IPS-NIHi7 (cell line): Measurements from ENCODE around the gene IL1RAP.
A peak's percentile ranks its signal among the peaks of the same experiment; 100 is the strongest.
"Not testable (repeated sequence)": the region's sequence is repeated elsewhere in the genome, so short reads cannot be mapped to it uniquely, and the experiment has no call there.

ENCODE experiments used
- DNase-seq: peaks from one replicate; pipeline ENCODE4 v3.0.0; 2012; ENCODE audit warnings: mixed read lengths; ENCODE audit errors: extremely low spot score

IL1RAP gene

DNA sequence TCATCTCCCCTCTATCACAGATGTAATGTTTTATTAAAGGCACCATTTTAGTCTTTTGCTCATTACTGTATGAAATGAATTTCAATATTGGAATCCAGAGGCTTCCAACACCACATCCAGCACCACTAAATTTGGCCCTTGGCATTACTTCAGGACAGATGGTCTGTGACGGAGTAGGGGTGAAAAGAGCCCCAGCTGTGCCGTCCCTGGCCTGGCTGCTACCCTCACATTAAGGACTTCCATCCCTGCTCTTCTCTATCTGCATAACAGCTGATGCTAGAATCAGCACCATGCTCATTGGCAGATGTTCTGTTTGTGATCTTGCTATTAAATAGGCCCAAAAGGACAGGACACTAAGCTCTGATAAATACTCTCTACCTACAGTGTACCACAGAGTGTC, 152.9 kb downstream of the IL1RAP start:
- DNase-seq = no peak

GRCh38 chr3:190671658-190672057, 157.8 kb downstream of the IL1RAP start:
- DNase-seq = no peak

GRCh38 chr3:190673148-190673547, 159.3 kb downstream of the IL1RAP start:
- DNase-seq = no peak

- DNase-seq = no peak
Observed at GRCh38 chr3:190676481-190676880, 162.6 kb downstream of the IL1RAP start.

- DNase-seq = no peak
Observed at GRCh38 chr3:190677001-190677400, 163.1 kb downstream of the IL1RAP start.

GRCh38 chr3:190677868-190678267, 164.0 kb downstream of the IL1RAP start:
- not testable (repeated sequence) for DNase-seq

- DNase-seq = no peak
Observed at GRCh38 chr3:190680691-190681090, 166.8 kb downstream of the IL1RAP start.

DNA sequence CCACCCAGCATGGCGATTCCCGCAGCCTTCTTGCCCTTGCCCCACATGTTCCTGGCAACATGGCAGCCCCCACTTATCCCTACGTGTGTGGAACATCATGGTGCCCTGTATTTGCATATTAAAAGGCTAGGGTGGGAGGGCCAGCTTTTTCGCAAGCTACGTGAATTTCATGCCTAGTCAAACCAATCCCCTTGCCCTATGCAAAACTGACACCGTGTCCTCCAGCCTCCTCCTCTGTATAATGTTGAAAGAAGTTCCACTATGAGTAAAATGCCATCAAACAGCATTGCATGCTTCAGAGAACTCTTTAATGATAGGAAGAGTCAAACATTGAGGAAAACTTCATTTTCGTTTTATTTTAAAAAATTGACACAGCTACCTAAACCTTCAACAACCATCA, 170.9 kb downstream of the IL1RAP start:
- DNase-seq = no peak

DNA sequence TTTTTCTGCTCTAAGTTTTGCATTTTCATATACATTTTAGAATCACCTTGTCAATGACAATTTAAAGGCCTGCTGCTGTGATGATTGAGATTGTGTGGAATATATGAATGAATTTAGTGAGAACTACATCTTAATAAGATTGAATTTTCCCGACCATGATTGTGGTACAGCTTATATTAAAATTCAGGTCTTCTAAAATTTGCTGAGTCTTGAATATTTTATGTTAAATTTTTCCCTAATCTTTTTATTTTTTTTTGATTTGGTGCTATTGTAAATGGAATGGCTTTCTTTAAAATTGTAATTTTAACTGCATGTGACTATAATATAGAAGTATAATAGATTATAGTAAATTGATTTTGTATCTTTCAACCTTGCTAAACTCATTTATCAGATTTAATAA, 172.1 kb downstream of the IL1RAP start:
- no peak for DNase-seq

DNA sequence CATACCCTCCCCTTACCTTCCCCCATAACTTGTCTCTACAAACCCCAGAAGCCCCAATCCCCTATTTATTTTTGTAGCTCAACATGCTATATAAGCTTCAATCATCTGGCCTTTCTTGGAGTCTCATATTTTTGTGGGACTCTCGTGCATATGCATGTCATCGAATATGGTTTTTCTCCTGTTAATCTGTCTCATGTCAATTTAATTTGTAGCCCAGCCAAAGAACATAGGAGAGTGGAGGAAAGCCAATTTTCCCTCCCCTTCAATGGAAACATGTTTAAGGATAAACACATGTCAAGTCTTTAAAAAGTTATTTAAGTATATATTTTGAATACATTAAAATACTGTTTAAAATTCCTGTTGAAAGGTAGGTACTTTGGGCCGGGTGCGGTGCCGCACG, 176.4 kb downstream of the IL1RAP start:
- no peak for DNase-seq

GRCh38 chr3:190692256-190692655, 178.4 kb downstream of the IL1RAP start:
- DNase-seq = peak; percentile 11

- no peak for DNase-seq
Observed at GRCh38 chr3:190694335-190695001, 180.6 kb downstream of the IL1RAP start.

DNA sequence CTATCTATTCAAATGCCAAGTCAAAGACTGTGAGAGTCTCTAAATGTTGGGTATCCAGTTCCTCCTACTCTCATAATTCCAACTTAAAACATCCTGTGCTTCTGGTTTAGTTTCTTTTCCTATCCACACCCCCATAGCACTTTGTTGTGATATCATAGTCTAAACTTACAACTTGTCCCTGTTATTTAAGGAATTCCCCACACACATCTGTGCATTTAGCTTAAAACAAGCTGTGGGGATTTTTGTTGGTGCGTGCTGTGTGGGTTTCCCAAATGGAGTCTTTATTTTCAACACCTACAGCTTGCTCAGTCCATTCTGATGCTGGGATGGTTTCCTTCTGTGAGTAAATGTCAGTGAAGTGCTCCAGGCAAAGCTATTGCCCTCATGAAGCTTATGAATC, 181.3 kb downstream of the IL1RAP start:
- no peak for DNase-seq

DNA sequence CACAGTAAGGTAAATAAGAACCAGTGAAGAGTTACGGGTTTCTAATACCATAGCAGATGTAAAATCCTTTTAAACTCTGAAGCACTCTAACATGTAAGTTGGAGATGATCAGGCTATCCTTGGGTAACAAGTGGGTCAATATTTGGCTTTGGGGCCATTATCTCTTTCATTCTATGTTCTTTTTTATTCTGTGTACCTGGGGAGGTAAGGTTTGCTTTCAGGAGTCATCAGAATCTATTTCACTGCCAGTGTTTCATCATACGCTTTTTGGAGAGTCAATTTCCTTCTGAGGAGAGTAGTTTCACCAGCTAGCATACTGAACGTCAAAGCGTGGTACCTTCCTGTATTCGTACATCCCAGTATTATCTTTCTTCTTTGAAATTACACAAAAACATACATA, 182.1 kb downstream of the IL1RAP start:
- DNase-seq = no peak

DNA sequence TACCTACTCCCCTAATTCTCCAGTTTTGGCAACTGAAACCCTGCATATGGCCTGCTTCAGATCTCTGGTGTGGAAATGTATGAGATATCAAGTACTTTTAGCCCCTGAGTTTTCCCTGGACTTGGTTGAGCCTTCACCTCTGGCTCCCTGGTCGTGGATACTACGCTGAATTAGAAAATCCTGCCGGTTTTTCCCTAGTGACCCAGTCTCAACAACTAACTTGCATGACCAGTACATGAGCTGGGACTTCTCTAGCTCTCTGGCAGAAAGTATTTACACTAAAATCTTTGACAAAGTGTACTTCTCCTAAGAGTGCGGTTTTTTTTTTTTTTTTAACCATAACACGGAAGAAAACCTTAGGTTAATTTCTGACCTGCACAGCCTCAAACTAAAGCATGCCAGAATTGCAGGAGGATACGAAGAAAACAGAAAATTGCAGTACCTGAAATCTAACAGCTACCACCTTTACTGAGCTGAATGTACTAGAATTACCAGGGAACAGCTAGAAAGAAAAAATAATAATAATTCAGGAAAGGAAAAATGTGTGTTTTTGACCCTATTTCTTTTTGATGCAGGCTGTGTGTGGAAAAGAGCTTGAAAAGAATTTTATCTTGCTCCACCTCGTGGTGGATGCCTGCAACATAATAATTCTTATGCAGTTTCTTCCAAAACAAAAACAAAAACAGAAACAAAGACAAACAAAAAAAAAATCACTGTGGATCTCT, 183.1 kb downstream of the IL1RAP start:
- DNase-seq = peak; percentile 14

- DNase-seq = no peak
Observed at GRCh38 chr3:190697502-190697830, 183.6 kb downstream of the IL1RAP start.

- DNase-seq = no peak
Observed at GRCh38 chr3:190697901-190698300, 184.0 kb downstream of the IL1RAP start.

GRCh38 chr3:190699776-190700175, 185.9 kb downstream of the IL1RAP start:
- no peak for DNase-seq

GRCh38 chr3:190701096-190701532, 187.2 kb downstream of the IL1RAP start:
- DNase-seq = peak; percentile 31

- DNase-seq = no peak
Observed at GRCh38 chr3:190706582-190706981, 192.7 kb downstream of the IL1RAP start.
